Naive thymus-derived CD4-positive, alpha-beta T cell (primary cell): ENCODE data around the gene RPS2. TPM values are rescaled to one million over a fixed set of nuclear protein-coding genes. Genes with fewer than 3 reads are reported as not detected.
"Not testable (repeated sequence)": the region's sequence is repeated elsewhere in the genome, so short reads cannot be mapped to it uniquely, and the experiment has no call there.

Experiments used
- ATAC-seq: fragments of 150-1000 bp; cut with Tn5 transposase; 2 replicates; pipeline ENCODE4 v1.10.0; 2021; ENCODE audit warnings: mild to moderate bottlenecking, moderate library complexity
- CTCF ChIA-PET: fragments of 350-600 bp; sonication (Branson Sonifier 250); formaldehyde crosslinking; loops from one replicate; lab custom pipeline; 2021; ENCODE audit warnings: antibody characterized with exemption; lab: Charles Lee
- POLR2A ChIA-PET: fragments of 350-600 bp; sonication (Branson Sonifier 250); formaldehyde crosslinking; loops from one replicate; lab custom pipeline; 2021; ENCODE audit warnings: antibody characterized with exemption, inconsistent platforms; lab: Charles Lee
- DNase-seq, 9 donors: peaks; one replicate each; pipeline versions ENCODE4 v3.0.0 to v3.0.0-alpha.2; 2020 to 2022; ENCODE audit warnings: mixed read lengths in 1 of 9
- H3K27ac ChIP-seq: one replicate; pipeline ENCODE4 v1.7.0; 2013; ENCODE audit warnings: mild to moderate bottlenecking, low read depth, low read length, moderate library complexity
- H3K27me3 ChIP-seq, 2 donors: one replicate each; pipeline ENCODE4 v1.7.0; 2013; ENCODE audit warnings: low read length in 2 of 2, mild to moderate bottlenecking in 2 of 2, moderate library complexity in 2 of 2; ENCODE audit not compliant: control insufficient read depth in 2 of 2, insufficient read depth in 2 of 2
- H3K36me3 ChIP-seq, 3 experiments: 1 replicate in 2 of 3; 2 replicates in 1 of 3; pipeline ENCODE4 v1.7.0; 2013; ENCODE audit warnings: low read length in 3 of 3, mild to moderate bottlenecking in 3 of 3, moderate library complexity in 1 of 3; ENCODE audit not compliant: insufficient read depth in 3 of 3, control insufficient read depth in 2 of 3
- H3K4me1 ChIP-seq, 2 donors: one replicate each; pipeline ENCODE4 v1.7.0; 2013; ENCODE audit warnings: low read length in 2 of 2, mild to moderate bottlenecking in 2 of 2, moderate library complexity in 1 of 2; ENCODE audit not compliant: control insufficient read depth in 2 of 2, insufficient read depth in 2 of 2
- H3K4me3 ChIP-seq: 2 replicates; pipeline ENCODE4 v1.7.0; 2013; ENCODE audit warnings: mild to moderate bottlenecking, low read length
- H3K9me3 ChIP-seq, 3 experiments: 1 replicate in 2 of 3; 2 replicates in 1 of 3; pipeline ENCODE4 v1.7.0; 2013; ENCODE audit warnings: low read length in 3 of 3; ENCODE audit not compliant: control insufficient read depth in 2 of 3
- H3K27ac Mint-ChIP-seq, 9 donors: one replicate each; pipeline ENCODE4 v1.8.0; 2020 to 2022; ENCODE audit warnings: mixed read lengths in 9 of 9, mild to moderate bottlenecking in 8 of 9, moderate library complexity in 5 of 9, inconsistent platforms in 2 of 9
- H3K27me3 Mint-ChIP-seq, 5 donors: one replicate each; pipeline ENCODE4 v1.8.0; 2021 to 2022; ENCODE audit warnings: mixed read lengths in 5 of 5, mild to moderate bottlenecking in 1 of 5
- H3K36me3 Mint-ChIP-seq, 5 donors: one replicate each; pipeline ENCODE4 v1.8.0; 2020 to 2022; ENCODE audit warnings: mixed read lengths in 5 of 5, mild to moderate bottlenecking in 3 of 5, inconsistent platforms in 1 of 5
- H3K4me1 Mint-ChIP-seq, 7 donors: one replicate each; pipeline ENCODE4 v1.8.0; 2020 to 2022; ENCODE audit warnings: mixed read lengths in 7 of 7, mild to moderate bottlenecking in 3 of 7, inconsistent platforms in 1 of 7
- H3K4me3 Mint-ChIP-seq, 10 donors: one replicate each; pipeline ENCODE4 v1.8.0; 2020 to 2022; ENCODE audit warnings: mild to moderate bottlenecking in 10 of 10, mixed read lengths in 10 of 10, moderate library complexity in 6 of 10, inconsistent platforms in 2 of 10
- H3K9me3 Mint-ChIP-seq, 11 donors: one replicate each; pipeline ENCODE4 v1.8.0; 2020 to 2022; ENCODE audit warnings: mixed read lengths in 11 of 11, mild to moderate bottlenecking in 4 of 11, inconsistent platforms in 1 of 11, moderate library complexity in 1 of 11
- intact Hi-C, 2 donors: fragments of 100-400 bp; cut with micrococcal nuclease; formaldehyde crosslinking; loops; one replicate each; pipeline ENCODE4 v1.15.1; 2023
- polyA plus RNA-seq, 2 donors: library from polyadenylated mRNA; unstranded; fragments of 300-500 nt; fragmentation: Illumina TruSeq; gene quantifications; one replicate each; pipeline ENCODE4 v1.2.3, GENCODE V29; 2021
- total RNA-seq, 6 experiments: library from RNA in 5 of 6; stranded (reverse) in 5 of 6; gene quantifications; 1 replicate in 5 of 6; 2 replicates in 1 of 6; pipeline ENCODE4 v1.2.3 and lab custom pipeline; 2021 to 2026

Gene RPS2
- total RNA-seq (1,000 to 10,000 TPM; 2,562 to 3,376 (median 2,918) TPM), polyA plus RNA-seq (1,000 to 10,000 TPM; 7,065 to 7,254 TPM), total RNA-seq (lab: John Stamatoyannopoulos, UW) (1,373 reads per million, percentile 99 among the genes with 10 or more reads in this experiment)

GRCh38 chr16:1964506-1965395 lies at the start of gene RPS2:
RPS2 (minus strand) TSS chr16:1964826; CDS start chr16:1964625, 201 bp downstream.
- intact Hi-C loops = loop anchor here (1.0 to 10.0 kb wide), 11 partner anchors 8 to 1284 kb away; partner anchors contain the start of genes TBL3 (in 2 of the 2), ZNF598 (in 2 of the 2), ATP6V0C (in 1 of the 2) and CRAMP1 (in 1 of the 2)
- H3K27ac Mint-ChIP-seq = peak within 1 kb of the TSS; percentile 95 to 98 (median 97)
- H3K4me1 Mint-ChIP-seq = peaks cover 21 to 49% (median 32%) of the 10 kb centered on the region in 7 donors
- H3K9me3 Mint-ChIP-seq = peaks cover 0 to 3% (median 0%) of the 10 kb centered on the region in 11 donors
- Histone ChIP-seq H3K4me1 (peaks cover 25 to 41% of the 10 kb centered on the region in 2 donors), H3K27me3 (no peaks in the 10 kb centered on the region), H3K27ac (peak within 1 kb of the TSS; percentile 100), H3K36me3 (peaks cover 8 to 23% (median 10%) of the 10 kb centered on the region in 3 experiments), H3K4me3 (peak within 1 kb of the TSS; percentile 81), H3K9me3 (no peaks in the 10 kb centered on the region)
- ATAC-seq (peak; percentile 97), DNase-seq (peak; percentile 94 to 99 (median 97))
- CTCF ChIA-PET = no interaction called here
- H3K4me3 Mint-ChIP-seq = peak within 1 kb of the TSS; percentile 89 to 97 (median 94)
- H3K36me3 Mint-ChIP-seq = peaks cover 3 to 25% (median 10%) of the 10 kb centered on the region in 5 donors
- no peaks in the 10 kb centered on the region for H3K27me3 Mint-ChIP-seq
- POLR2A ChIA-PET = interaction anchor here (0.6 to 3.5 kb wide), 38 partner anchors 8 to 1585 kb away, joined by 3 to 61 read pairs (median 5); partner anchors contain the start of genes AMDHD2, EME2, FAHD1 and GFER

- Histone ChIP-seq H3K4me3 (no peak overlapping the region), H3K4me1 (peaks cover 13 to 14% of the 10 kb centered on the region in 2 donors), H3K9me3 (no peaks in the 10 kb centered on the region), H3K36me3 (no peaks in the 10 kb centered on the region), H3K27me3 (no peaks in the 10 kb centered on the region), H3K27ac (no peak overlapping the region)
- ChIA-PET CTCF (interaction anchor here (1.1 kb wide), 1 partner anchor 125 kb away, joined by 3 read pairs; no protein-coding TSS in a partner anchor), POLR2A (no interaction called here)
- intact Hi-C loops = no loop called here
- Mint-ChIP-seq H3K9me3 (no peaks in the 10 kb centered on the region), H3K27ac (peak overlapping the region in 1 of 9 donors; percentile 9), H3K4me3 (peak overlapping the region in 1 of 10 donors; percentile 71), H3K36me3 (peaks cover 0 to under 1% (median 0%) of the 10 kb centered on the region in 5 donors), H3K27me3 (peaks cover 0 to 3% (median 0%) of the 10 kb centered on the region in 5 donors), H3K4me1 (peaks cover 3 to 12% (median 10%) of the 10 kb centered on the region in 7 donors)
- no peak for ATAC-seq
- DNase-seq = no peak
Measured at GRCh38 chr16:2013527-2013926, 48.9 kb upstream of the RPS2 start.

DNA sequence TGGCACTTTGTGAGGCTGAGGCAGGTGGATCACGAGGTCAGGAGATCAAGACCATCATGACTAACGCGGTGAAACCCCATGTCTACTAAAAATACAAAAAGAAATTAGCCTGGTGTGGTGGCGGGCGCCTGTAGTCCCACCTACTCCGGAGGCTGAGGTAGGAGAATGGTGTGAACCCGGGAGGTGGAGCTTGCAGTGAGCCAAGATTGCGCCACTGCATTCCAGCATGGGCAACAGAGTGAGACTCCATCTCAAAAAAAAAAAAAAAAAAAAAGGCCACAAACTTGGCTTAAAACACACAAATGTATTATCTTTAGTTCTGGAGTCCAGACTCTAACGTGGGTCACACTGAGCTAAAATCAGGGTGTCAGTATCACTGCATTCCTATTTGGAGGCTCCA lies 47.1 kb upstream of the RPS2 start:
- peaks cover 14 to 28% (median 24%) of the 10 kb centered on the region in 7 donors for H3K4me1 Mint-ChIP-seq
- ATAC-seq, H3K27ac ChIP-seq, H3K27ac Mint-ChIP-seq, H3K36me3 Mint-ChIP-seq, H3K4me3 ChIP-seq, DNase-seq, H3K9me3 Mint-ChIP-seq, H3K27me3 Mint-ChIP-seq, intact Hi-C loops, H3K27me3 ChIP-seq, H3K36me3 ChIP-seq, H3K9me3 ChIP-seq: not testable (repeated sequence)
- ChIA-PET CTCF (interaction anchor here (0.7 kb wide), 1 partner anchor 45 kb away, joined by 8 read pairs; no protein-coding TSS in a partner anchor), POLR2A (interaction anchor here (0.8 to 1.7 kb wide), 3 partner anchors 19 to 135 kb away, joined by 3 to 4 read pairs (median 3); no protein-coding TSS in a partner anchor)
- H3K4me3 Mint-ChIP-seq = peak overlapping the region in 3 of 10 donors; percentile 34 to 87 (median 53)
- H3K4me1 ChIP-seq = peaks cover 26 to 29% of the 10 kb centered on the region in 2 donors

DNA sequence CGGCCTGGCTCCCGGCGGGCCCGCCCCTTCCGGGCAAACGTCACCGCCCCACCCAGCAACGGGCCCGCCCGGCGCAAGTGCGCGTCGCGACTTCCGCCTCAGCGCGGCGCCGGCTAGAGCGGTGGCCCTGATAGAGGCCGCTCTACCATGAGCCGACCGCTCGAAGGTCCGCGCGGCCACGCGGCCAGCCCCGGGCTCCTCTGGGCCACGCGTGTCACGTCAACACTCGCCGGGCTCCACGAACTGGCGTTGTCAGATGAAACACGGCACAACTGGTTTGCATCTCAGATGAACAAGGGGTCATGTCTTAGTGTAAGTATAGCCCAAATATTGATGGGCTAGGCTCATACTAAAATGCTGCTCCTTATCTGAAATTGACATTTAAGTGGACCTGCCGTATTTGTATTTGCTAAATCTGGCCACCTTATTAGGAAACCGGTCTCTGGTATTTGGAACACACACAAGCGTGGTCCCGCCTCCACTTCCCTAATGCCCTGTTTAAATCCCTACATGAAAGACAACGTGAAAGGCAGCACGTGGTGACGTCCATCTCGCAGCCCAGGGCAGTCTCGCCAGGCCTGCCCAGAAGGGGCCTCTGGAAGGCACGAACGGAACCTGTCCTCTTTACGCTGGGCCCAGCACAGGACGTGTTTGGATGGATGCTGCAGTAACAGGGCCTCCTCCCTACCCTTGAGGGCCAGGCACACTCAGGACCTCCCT lies 45.3 kb upstream of the RPS2 start, which contains the start of gene ZNF598:
Gene ZNF598, minus strand, starts transcription at position 31 of the 720 bp plus-strand sequence.
- Histone ChIP-seq H3K9me3 (no peaks in the 10 kb centered on the region), H3K4me3 (peak within 1 kb of the TSS; percentile 77), H3K36me3 (no peaks in the 10 kb centered on the region), H3K4me1 (peaks cover 26 to 29% of the 10 kb centered on the region in 2 donors), H3K27me3 (no peaks in the 10 kb centered on the region), H3K27ac (peak within 1 kb of the TSS; percentile 91)
- ChIA-PET POLR2A (interaction anchor here (1.0 to 2.9 kb wide), 7 partner anchors 14 to 145 kb away, joined by 3 to 30 read pairs (median 8); partner anchors contain the start of genes GFER, RPS2, TBL3 and TRAF7), CTCF (interaction anchor here (0.5 kb wide), 1 partner anchor 58 kb away, joined by 3 read pairs; no protein-coding TSS in a partner anchor)
- H3K4me1 Mint-ChIP-seq = peaks cover 22 to 39% (median 32%) of the 10 kb centered on the region in 7 donors
- peak within 1 kb of the TSS; percentile 87 to 94 (median 92) for H3K4me3 Mint-ChIP-seq
- no peaks in the 10 kb centered on the region for H3K27me3 Mint-ChIP-seq
- intact Hi-C loops = loop anchor here (1.0 to 5.0 kb wide), 9 partner anchors 13 to 419 kb away; partner anchors contain the start of genes NTHL1 (in 2 of the 2), RPS2 (in 2 of the 2), TSC2 (in 2 of the 2) and CCNF (in 1 of the 2)
- peak; percentile 64 to 87 (median 78) for DNase-seq
- peaks cover 0 to 8% (median 0%) of the 10 kb centered on the region in 5 donors for H3K36me3 Mint-ChIP-seq
- H3K27ac Mint-ChIP-seq = peak within 1 kb of the TSS; percentile 85 to 99 (median 97)
- H3K9me3 Mint-ChIP-seq = no peaks in the 10 kb centered on the region
- peak; percentile 97 for ATAC-seq

DNA sequence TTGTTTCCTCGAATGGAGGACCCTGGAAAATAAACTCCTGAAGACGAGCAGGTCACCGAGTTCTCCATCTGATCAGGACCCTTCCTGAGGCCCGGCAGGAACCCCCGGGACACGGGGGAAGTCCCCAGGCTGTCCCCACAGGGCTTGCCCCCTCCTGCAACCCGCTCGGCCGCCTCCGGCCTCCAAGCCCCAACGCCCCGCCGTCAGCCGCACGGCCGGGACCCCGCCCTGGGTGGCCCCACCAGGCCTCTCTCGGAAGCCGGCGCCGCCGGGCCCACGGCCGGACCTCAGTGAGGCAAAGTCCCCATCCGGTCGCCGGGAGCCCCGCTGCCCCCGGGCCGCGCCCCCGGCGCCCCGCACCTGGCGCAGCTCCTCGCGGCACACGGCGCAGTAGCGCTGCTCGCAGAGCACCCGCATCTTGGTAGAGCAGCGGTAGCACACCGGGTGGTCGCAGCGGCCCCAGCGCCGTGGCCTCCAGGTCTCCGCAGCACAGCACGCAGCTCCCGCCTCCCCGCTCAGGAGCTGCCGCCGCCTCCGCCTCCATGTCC lies 44.6 kb upstream of the RPS2 start:
- ATAC-seq (peak; percentile 51), DNase-seq (no peak)
- CTCF ChIA-PET = interaction anchor here (0.5 to 0.8 kb wide), 2 partner anchors 57 to 208 kb away, joined by 3 read pairs; no protein-coding TSS in a partner anchor
- POLR2A ChIA-PET = interaction anchor here (0.6 to 2.9 kb wide), 12 partner anchors 13 to 479 kb away, joined by 3 to 30 read pairs (median 6); partner anchors contain the start of genes GFER, NDUFB10, RPS2 and TBL3
- Histone ChIP-seq H3K9me3 (no peaks in the 10 kb centered on the region), H3K27ac (peak overlapping the region; percentile 86), H3K36me3 (no peaks in the 10 kb centered on the region), H3K4me3 (peak overlapping the region; percentile 69), H3K27me3 (no peaks in the 10 kb centered on the region), H3K4me1 (peaks cover 32% of the 10 kb centered on the region in 2 donors)
- peak overlapping the region; percentile 60 to 94 (median 76) for H3K27ac Mint-ChIP-seq
- intact Hi-C loops = loop anchor here (1.0 to 5.0 kb wide), 9 partner anchors 14 to 420 kb away; partner anchors contain the start of genes NTHL1 (in 2 of the 2), RPS2 (in 2 of the 2), TSC2 (in 2 of the 2) and CCNF (in 1 of the 2)
- H3K4me3 Mint-ChIP-seq = peak overlapping the region; percentile 72 to 93 (median 87)
- no peaks in the 10 kb centered on the region for H3K27me3 Mint-ChIP-seq
- no peaks in the 10 kb centered on the region for H3K9me3 Mint-ChIP-seq
- H3K4me1 Mint-ChIP-seq = peaks cover 22 to 43% (median 32%) of the 10 kb centered on the region in 7 donors
- H3K36me3 Mint-ChIP-seq = peaks cover 0 to 8% (median 0%) of the 10 kb centered on the region in 5 donors
